Neural progenitor cell (in vitro differentiated cells): ENCODE results near the gene MYRFL.

Experiments
- EZH2 ChIP-seq: fragments of 200-600 bp; sonication (generic); IDR thresholded peaks from 2 replicates; pipeline ENCODE4 v1.6.1; 2017; ENCODE audit warnings: antibody characterized with exemption, mild to moderate bottlenecking, moderate library complexity
- EZH2phosphoT487 ChIP-seq: fragments of 200-600 bp; sonication (generic); IDR thresholded peaks from 2 replicates; pipeline ENCODE4 v1.6.1; 2017; ENCODE audit warnings: antibody characterized with exemption
- TF ChIP-seq, protein P1 (sequence below): fragments of 200-600 bp; sonication (generic); IDR thresholded peaks from 2 replicates; pipeline ENCODE4 v1.5.1; 2017; ENCODE audit warnings: antibody characterized with exemption, mild to moderate bottlenecking

DNA sequence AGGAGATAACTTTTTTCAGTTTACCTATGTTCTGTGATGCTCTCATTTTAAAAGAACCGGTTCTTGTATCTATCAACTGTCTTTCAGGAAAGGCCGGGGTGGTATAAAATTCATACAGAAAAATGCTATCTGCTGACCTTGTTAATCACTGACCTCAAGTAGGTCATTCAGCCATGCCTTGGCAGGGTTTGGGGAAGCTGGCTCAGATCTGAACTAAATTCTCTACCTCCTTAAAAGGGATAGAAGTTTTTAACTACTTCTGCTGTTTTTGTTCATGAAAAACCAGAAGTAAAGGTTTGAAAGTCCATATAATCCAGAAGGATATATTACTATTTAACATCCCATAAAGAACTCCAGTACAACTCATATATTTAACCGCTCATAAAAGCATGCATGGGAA is 10.1 kb downstream of the MYRFL start:
- no peak for TF ChIP-seq EZH2
- TF ChIP-seq, protein P1, sequence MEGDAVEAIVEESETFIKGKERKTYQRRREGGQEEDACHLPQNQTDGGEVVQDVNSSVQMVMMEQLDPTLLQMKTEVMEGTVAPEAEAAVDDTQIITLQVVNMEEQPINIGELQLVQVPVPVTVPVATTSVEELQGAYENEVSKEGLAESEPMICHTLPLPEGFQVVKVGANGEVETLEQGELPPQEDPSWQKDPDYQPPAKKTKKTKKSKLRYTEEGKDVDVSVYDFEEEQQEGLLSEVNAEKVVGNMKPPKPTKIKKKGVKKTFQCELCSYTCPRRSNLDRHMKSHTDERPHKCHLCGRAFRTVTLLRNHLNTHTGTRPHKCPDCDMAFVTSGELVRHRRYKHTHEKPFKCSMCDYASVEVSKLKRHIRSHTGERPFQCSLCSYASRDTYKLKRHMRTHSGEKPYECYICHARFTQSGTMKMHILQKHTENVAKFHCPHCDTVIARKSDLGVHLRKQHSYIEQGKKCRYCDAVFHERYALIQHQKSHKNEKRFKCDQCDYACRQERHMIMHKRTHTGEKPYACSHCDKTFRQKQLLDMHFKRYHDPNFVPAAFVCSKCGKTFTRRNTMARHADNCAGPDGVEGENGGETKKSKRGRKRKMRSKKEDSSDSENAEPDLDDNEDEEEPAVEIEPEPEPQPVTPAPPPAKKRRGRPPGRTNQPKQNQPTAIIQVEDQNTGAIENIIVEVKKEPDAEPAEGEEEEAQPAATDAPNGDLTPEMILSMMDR = no peak
- no peak for TF ChIP-seq EZH2phosphoT487
